Breast epithelium (tissue), 4 donors: Measurements from ENCODE around the gene CLDN6. TPM values are rescaled to one million over a fixed set of nuclear protein-coding genes. Genes with fewer than 3 reads are reported as not detected.

Experiments used
- DNase-seq, 2 donors: peaks; one replicate each; pipeline ENCODE4 v3.0.0-alpha.2; 2019; ENCODE audit warnings: low spot score in 2 of 2
- H3K27ac ChIP-seq, 2 donors: fragments of 200-600 bp; sonication (generic) in 1 of 2; one replicate each; pipeline ENCODE4 v1.5.1; 2016 to 2019; ENCODE audit warnings: mild to moderate bottlenecking in 1 of 2
- H3K27me3 ChIP-seq, 2 donors: fragments of 200-600 bp; sonication (generic) in 1 of 2; one replicate each; pipeline versions ENCODE4 v1.5.1 to v1.6.0; 2017 to 2019; ENCODE audit warnings: control low read depth in 1 of 2, mild to moderate bottlenecking in 1 of 2
- H3K36me3 ChIP-seq: fragments of 200-600 bp; one replicate; pipeline ENCODE4 v1.5.1; 2019
- H3K4me1 ChIP-seq, 2 donors: fragments of 200-600 bp; sonication (generic); one replicate each; pipeline ENCODE4 v1.5.1; 2016 to 2019; ENCODE audit warnings: control low read depth in 1 of 2
- H3K4me3 ChIP-seq, 3 donors: fragments of 200-600 bp; sonication (generic); 1 replicate in 2 of 3; 2 replicates in 1 of 3; pipeline ENCODE4 v1.5.1; 2016 to 2019; ENCODE audit warnings: mild to moderate bottlenecking in 3 of 3, moderate library complexity in 2 of 3
- H3K9me3 ChIP-seq, 2 donors: fragments of 200-600 bp; sonication (generic) in 1 of 2; one replicate each; pipeline ENCODE4 v1.5.1; 2016 to 2019; ENCODE audit warnings: control low read depth in 1 of 2
- POLR2A ChIP-seq: fragments of 450-650 bp; IDR thresholded peaks from one replicate; pipeline ENCODE4 v1.6.1; 2016; ENCODE audit warnings: antibody characterized with exemption, mild to moderate bottlenecking, moderate library complexity
- POLR2AphosphoS5 ChIP-seq, 3 donors: sonication (generic); formaldehyde crosslinking; IDR thresholded peaks; one replicate each; pipeline ENCODE4 v1.6.1; 2017; ENCODE audit warnings: antibody characterized with exemption in 3 of 3
- intact Hi-C: fragments of 100-400 bp; cut with DNase I; formaldehyde crosslinking; loops from one replicate; pipeline ENCODE4 v1.15.1; 2023; ENCODE audit warnings: low total_unique reads
- total RNA-seq, 3 donors: library from RNA; depleted of rRNA; stranded (reverse); fragments of >200 nt; gene quantifications; one replicate each; pipeline ENCODE4 v1.1.0, GENCODE V29; 2016
- TF ChIP-seq, protein P1 (sequence below), 3 donors: fragments of 450-650 bp; IDR thresholded peaks; one replicate each; pipeline ENCODE4 v1.5.1; 2016 to 2017; ENCODE audit warnings: antibody characterized with exemption in 3 of 3, mild to moderate bottlenecking in 3 of 3, moderate library complexity in 3 of 3

Gene CLDN6
- total RNA-seq, 3 donors from 2014 or later, result not detected

DNA sequence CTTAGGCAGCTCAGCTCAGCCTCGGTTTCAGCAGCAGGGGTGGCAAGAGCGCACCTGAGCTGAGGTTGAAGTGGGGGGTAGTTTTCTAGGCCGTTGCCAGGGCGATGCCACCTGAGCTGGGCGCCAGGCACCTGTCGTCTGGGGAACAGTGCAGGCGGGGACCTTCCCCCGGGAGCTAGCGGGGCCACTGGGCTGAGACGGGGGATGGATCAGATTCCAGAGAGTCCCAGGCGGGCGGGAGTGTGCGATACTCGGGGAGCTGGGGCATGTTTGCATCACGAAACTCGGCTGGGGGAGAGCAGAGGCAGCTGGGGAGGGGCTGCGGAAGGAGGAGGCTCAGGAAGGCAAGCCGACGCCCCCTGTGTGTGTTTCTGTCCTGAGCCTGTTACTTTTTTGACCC lies 5.7 kb downstream of the CLDN6 start:
- H3K27ac ChIP-seq, result no peak overlapping the region
- no peak for DNase-seq
- H3K4me3 ChIP-seq, result no peak overlapping the region
- peaks cover 0 to 30% of the 10 kb centered on the region in 2 donors for H3K27me3 ChIP-seq
- H3K4me1 ChIP-seq, result no peaks in the 10 kb centered on the region
- TF ChIP-seq, protein P1, sequence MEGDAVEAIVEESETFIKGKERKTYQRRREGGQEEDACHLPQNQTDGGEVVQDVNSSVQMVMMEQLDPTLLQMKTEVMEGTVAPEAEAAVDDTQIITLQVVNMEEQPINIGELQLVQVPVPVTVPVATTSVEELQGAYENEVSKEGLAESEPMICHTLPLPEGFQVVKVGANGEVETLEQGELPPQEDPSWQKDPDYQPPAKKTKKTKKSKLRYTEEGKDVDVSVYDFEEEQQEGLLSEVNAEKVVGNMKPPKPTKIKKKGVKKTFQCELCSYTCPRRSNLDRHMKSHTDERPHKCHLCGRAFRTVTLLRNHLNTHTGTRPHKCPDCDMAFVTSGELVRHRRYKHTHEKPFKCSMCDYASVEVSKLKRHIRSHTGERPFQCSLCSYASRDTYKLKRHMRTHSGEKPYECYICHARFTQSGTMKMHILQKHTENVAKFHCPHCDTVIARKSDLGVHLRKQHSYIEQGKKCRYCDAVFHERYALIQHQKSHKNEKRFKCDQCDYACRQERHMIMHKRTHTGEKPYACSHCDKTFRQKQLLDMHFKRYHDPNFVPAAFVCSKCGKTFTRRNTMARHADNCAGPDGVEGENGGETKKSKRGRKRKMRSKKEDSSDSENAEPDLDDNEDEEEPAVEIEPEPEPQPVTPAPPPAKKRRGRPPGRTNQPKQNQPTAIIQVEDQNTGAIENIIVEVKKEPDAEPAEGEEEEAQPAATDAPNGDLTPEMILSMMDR (IDR thresholded peaks at IDR 0.05), result no peak
- TF ChIP-seq POLR2A, result no peak
- intact Hi-C loops, result no loop called here
- H3K36me3 ChIP-seq, result no peaks in the 10 kb centered on the region
- no peaks in the 10 kb centered on the region for H3K9me3 ChIP-seq

DNA sequence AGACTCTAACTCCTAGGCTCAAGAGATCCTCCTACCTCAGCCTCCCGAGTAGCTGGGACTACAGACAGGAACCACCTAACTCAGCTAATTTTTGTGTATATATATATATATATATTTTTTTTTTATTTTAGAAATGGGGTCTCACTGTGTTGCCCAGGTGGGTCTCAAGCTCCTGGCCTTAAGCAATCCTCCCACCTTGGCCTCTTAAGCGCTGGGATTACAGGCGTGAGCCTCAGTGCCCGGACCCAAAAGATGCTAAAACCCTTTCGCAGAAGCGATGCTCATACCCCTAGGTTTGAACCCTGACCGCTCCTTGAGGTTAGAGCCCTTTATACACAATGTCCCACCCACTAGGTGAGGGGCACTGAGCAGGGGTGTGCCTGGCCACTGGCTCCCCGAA lies 7.5 kb downstream of the CLDN6 start:
- no peaks in the 10 kb centered on the region for H3K4me1 ChIP-seq

GRCh38 chr16:3009568-3010390 lies 8.2 kb downstream of the CLDN6 start:
- Histone ChIP-seq H3K36me3 (no peaks in the 10 kb centered on the region), H3K9me3 (no peaks in the 10 kb centered on the region), H3K4me1 (no peaks in the 10 kb centered on the region), H3K27me3 (peaks cover 0 to 31% of the 10 kb centered on the region in 2 donors), H3K27ac (peak overlapping the region; percentile 20 to 65), H3K4me3 (no peak overlapping the region)
- TF ChIP-seq, protein P1 (IDR thresholded peaks at IDR 0.05), result no peak
- TF ChIP-seq POLR2A (no peak), POLR2AphosphoS5 (IDR thresholded peaks at IDR 0.05) (no peak)
- intact Hi-C loops, result no loop called here
- DNase-seq, result peak; percentile 49 to 71

More for the DNA sequence above, 7.5 kb downstream of the CLDN6 start:
- H3K27me3 ChIP-seq, result peaks cover 0 to 31% of the 10 kb centered on the region in 2 donors
- TF ChIP-seq POLR2AphosphoS5 (IDR thresholded peaks at IDR 0.05), result no peak
- no peak for TF ChIP-seq POLR2A
- TF ChIP-seq, protein P1 (IDR thresholded peaks at IDR 0.05), result no peak
- H3K27ac ChIP-seq, result peak overlapping the region; percentile 23 to 65
- H3K9me3 ChIP-seq, result no peaks in the 10 kb centered on the region
- no peak overlapping the region for H3K4me3 ChIP-seq
- DNase-seq, result no peak
- H3K36me3 ChIP-seq, result no peaks in the 10 kb centered on the region
- intact Hi-C loops, result no loop called here

DNA sequence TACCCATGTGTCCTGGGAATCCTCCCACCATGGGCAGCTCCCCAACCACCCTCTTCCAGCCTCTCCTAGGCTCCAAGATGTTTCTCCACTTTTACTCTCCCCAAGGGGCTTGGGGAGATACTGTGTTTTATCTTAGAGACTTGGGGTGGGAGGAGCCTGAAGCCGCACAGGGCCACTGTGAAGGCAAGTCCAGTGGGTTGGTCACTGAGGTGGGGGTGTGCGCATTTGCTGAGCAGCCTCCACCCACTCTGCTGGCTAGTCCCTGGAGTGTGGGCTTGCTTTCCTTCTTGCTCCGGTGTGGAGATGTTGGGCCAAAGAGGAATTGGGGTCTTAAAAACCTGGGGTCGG lies 9.3 kb downstream of the CLDN6 start:
- Histone ChIP-seq H3K27me3 (peaks cover 0 to 25% of the 10 kb centered on the region in 2 donors), H3K9me3 (no peaks in the 10 kb centered on the region), H3K4me1 (no peaks in the 10 kb centered on the region), H3K27ac (no peak overlapping the region), H3K4me3 (no peak overlapping the region), H3K36me3 (no peaks in the 10 kb centered on the region)
- no peak for TF ChIP-seq POLR2AphosphoS5 (IDR thresholded peaks at IDR 0.05)
- TF ChIP-seq, protein P1 (IDR thresholded peaks at IDR 0.05), result no peak
- no peak for TF ChIP-seq POLR2A
- intact Hi-C loops, result no loop called here
- no peak for DNase-seq

DNA sequence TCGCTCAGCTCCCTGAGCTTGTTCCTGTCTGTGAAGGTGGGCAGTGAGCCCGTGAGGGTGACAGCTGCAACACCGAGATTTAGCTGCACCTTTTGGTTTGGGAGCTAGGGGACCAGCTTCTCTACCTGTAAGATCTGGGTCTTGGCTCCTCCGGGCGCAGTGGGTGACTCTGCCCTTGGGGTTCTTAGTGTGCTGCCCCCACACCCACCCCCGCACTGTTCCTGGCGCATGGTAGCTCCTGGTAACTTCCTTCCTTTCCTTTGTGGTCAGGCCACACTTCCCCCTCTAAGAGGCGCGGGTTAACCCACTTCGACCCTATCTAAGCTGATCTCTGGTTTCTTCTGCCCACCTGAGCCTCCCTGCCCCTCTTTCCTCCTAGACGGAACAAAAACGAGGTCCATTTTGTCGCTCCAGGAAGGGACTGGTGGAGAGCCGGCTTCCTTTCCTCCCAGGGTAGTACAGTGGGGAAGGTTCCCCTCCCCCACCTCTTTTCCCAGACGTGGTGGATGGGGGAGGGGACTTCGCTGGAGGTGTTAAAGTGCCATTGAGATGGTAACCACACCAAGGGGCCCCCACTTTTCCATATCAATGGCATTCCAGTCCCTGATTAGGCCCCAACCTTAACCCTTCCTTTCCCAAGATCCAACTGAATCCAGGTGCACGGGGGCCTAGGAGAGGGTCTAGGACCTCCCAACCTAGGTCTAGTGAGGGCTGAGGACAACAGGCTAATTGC lies 9.9 kb downstream of the CLDN6 start:
- Histone ChIP-seq H3K36me3 (no peaks in the 10 kb centered on the region), H3K27ac (no peak overlapping the region), H3K9me3 (no peaks in the 10 kb centered on the region), H3K4me1 (no peaks in the 10 kb centered on the region), H3K27me3 (peaks cover 0 to 21% of the 10 kb centered on the region in 2 donors), H3K4me3 (no peak overlapping the region)
- TF ChIP-seq POLR2A, result no peak
- TF ChIP-seq, protein P1 (IDR thresholded peaks at IDR 0.05), result no peak
- intact Hi-C loops, result no loop called here
- no peak for DNase-seq
